ENCODE data around the gene CEP19.

CEP19 gene

DNA sequence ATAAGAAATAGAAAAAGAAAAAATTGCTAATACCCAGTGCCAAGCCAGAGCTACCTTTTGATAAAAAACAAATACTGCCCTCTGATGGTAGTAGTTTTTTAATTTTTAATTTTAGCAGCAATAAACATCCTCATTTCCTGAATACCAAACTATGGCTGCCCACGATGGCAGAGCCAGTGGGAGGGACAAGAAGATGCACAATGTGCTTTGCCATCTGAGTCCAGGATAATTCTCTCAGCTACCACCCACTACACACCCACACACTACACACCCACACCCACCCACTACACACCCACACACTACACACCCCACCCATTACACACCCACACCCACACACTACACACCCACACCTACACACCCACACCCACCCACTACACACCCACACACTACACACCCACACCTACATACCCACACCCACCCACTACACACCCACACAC, 17.8 kb downstream of the CEP19 start:
- no peak for TF ChIP-seq CTCF (IDR thresholded peaks at IDR 0.05; ENCODE audit: low read depth, low read length)
- Histone ChIP-seq H3K27me3 (ENCODE audit: insufficient read depth, low read depth, severe bottlenecking) (no peaks in the 10 kb centered on the region), H3K4me3 (ENCODE audit: low read depth, low read length) (no peak overlapping the region), H3K36me3 (no peaks in the 10 kb centered on the region), H3K27ac (no peak overlapping the region), H3K9me3 (ENCODE audit: severe bottlenecking) (no peaks in the 10 kb centered on the region)
- no peak for DNase-seq

- DNase-seq, result no peak
- Histone ChIP-seq H3K9me3 (ENCODE audit: severe bottlenecking) (no peaks in the 10 kb centered on the region), H3K27ac (no peak overlapping the region), H3K36me3 (no peaks in the 10 kb centered on the region), H3K27me3 (ENCODE audit: insufficient read depth, low read depth, severe bottlenecking) (no peaks in the 10 kb centered on the region), H3K4me3 (ENCODE audit: low read depth, low read length) (no peak overlapping the region)
- no peak for TF ChIP-seq CTCF (IDR thresholded peaks at IDR 0.05; ENCODE audit: low read depth, low read length)
Measured at GRCh38 chr3:196691386-196691785, 20.7 kb downstream of the CEP19 start.

DNA sequence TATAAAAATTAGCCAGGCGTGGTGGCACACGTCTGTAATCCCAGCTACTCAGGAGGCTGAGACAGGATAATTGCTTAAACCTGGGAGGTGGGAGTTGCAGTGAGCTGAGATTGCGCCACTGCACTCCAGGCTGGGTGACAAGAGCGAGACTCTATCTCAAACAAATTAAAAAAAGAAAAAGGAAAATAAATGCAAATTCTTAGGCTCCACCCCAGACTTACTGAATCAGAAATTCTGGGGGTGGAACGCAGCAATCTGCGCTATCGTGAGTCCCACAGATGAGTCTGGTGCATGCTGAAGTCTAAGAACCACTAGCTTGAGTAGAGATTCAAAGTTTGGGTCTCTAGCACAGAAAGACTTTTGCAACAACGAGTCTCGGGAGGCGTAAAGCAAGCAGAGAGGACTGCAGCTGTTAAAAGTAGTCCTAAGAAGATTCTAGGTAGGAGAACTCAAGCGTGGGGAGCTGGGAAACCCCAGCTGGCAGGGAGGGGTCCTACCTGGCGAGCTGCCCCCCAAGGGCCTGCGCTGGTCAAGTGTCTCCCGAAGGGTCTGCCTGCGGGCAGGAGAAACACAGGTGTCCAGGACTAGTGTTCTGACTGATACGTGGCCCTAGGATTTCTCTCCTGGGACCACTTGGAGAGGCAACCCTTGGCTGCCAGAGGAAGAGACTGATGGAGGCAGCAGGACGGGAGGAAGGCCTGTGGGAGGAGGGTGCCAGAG, 21.9 kb downstream of the CEP19 start:
- no peaks in the 10 kb centered on the region for H3K27me3 ChIP-seq (ENCODE audit: insufficient read depth, low read depth, severe bottlenecking)
- H3K36me3 ChIP-seq, result no peaks in the 10 kb centered on the region
- no peaks in the 10 kb centered on the region for H3K9me3 ChIP-seq (ENCODE audit: severe bottlenecking)
- DNase-seq, result no peak
- no peak for TF ChIP-seq CTCF (IDR thresholded peaks at IDR 0.05; ENCODE audit: low read depth, low read length)
- H3K27ac ChIP-seq, result no peak overlapping the region
- no peak overlapping the region for H3K4me3 ChIP-seq (ENCODE audit: low read depth, low read length)

GRCh38 chr3:196688349-196688748, 23.7 kb downstream of the CEP19 start:
- Histone ChIP-seq H3K9me3 (ENCODE audit: severe bottlenecking) (no peaks in the 10 kb centered on the region), H3K4me3 (ENCODE audit: low read depth, low read length) (no peak overlapping the region), H3K27me3 (ENCODE audit: insufficient read depth, low read depth, severe bottlenecking) (no peaks in the 10 kb centered on the region), H3K36me3 (no peaks in the 10 kb centered on the region), H3K27ac (no peak overlapping the region)
- DNase-seq, result no peak
- no peak for TF ChIP-seq CTCF (IDR thresholded peaks at IDR 0.05; ENCODE audit: low read depth, low read length)

DNA sequence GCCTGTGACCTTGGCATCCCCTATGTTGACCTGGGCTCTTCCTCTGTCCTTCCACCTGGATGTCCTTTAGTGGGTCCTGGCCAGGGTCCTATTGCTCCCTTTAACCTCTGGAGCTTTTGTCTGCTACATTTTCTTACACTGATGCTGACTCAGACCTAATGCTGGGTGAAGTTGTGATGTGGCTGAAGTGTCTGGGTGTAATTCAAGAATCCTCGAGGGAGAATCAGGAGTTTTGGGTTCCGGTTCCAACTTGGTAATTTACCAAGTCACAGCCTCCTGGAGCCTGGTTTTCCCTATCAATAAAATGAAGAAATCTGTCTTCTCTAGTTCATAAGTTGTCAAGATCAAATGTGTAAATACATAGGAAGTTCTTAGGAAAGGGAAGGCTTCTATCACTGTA, 25.6 kb downstream of the CEP19 start:
- no peak overlapping the region for H3K4me3 ChIP-seq (ENCODE audit: low read depth, low read length)
- H3K27me3 ChIP-seq (ENCODE audit: insufficient read depth, low read depth, severe bottlenecking), result no peaks in the 10 kb centered on the region
- TF ChIP-seq CTCF (IDR thresholded peaks at IDR 0.05; ENCODE audit: low read depth, low read length), result no peak
- no peaks in the 10 kb centered on the region for H3K9me3 ChIP-seq (ENCODE audit: severe bottlenecking)
- H3K27ac ChIP-seq, result no peak overlapping the region
- H3K36me3 ChIP-seq, result no peaks in the 10 kb centered on the region
- DNase-seq, result no peak
